Endothelial cell of umbilical vein (primary cell): ENCODE results near the gene KRTAP10-10.

Source experiments
- EZH2 ChIP-seq: IDR thresholded peaks from 2 replicates; pipeline ENCODE4 v1.6.1; 2012; ENCODE audit warnings: borderline replicate concordance, low read depth, mild to moderate bottlenecking, moderate library complexity, low read length, inconsistent platforms; ENCODE audit not compliant: severe bottlenecking
- GATA2 ChIP-seq: IDR thresholded peaks from 2 replicates; pipeline ENCODE4 v1.7.0; 2011; ENCODE audit warnings: low read depth, mild to moderate bottlenecking, moderate library complexity, mixed read lengths, low read length; ENCODE audit not compliant: insufficient read length, insufficient read depth
- MYC ChIP-seq: IDR thresholded peaks from one replicate; pipeline ENCODE4 v1.6.1; 2011; ENCODE audit warnings: mild to moderate bottlenecking, low read depth, low read length
- TF ChIP-seq, protein P1 (sequence below), 2 donors: IDR thresholded peaks; 1 replicate in 1 of 2; 2 replicates in 1 of 2; pipeline ENCODE4 v1.5.1; 2011; ENCODE audit warnings: low read length in 2 of 2, mild to moderate bottlenecking in 2 of 2, moderate library complexity in 2 of 2, control low read depth in 1 of 2, inconsistent platforms in 1 of 2, low read depth in 1 of 2; ENCODE audit not compliant: insufficient read depth in 1 of 2; ENCODE audit errors: extremely low read depth in 1 of 2
- TF ChIP-seq, protein P2 (sequence below): IDR thresholded peaks from 2 replicates; pipeline ENCODE4 v1.6.1; 2011; ENCODE audit not compliant: insufficient read depth, insufficient read length

DNA sequence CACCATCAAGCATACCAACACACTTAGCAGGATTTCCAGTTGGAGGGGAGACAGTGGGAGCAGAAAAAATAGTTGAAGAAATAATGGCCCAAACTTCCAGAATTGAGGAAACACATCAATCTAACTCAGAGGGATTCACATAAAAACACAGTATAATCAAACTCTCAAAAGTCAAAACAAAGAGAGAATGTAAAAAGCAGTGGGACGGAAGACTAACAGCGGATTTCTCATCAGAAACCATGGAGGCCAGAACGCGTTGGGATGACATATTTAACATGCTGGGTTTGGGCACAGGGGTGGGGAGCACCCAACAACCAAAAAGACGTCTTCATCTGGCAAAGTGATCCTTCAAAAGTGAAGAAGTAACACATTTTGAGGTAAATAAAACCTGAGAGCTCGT, 17.3 kb upstream of the KRTAP10-10 start:
- TF ChIP-seq, protein P1, sequence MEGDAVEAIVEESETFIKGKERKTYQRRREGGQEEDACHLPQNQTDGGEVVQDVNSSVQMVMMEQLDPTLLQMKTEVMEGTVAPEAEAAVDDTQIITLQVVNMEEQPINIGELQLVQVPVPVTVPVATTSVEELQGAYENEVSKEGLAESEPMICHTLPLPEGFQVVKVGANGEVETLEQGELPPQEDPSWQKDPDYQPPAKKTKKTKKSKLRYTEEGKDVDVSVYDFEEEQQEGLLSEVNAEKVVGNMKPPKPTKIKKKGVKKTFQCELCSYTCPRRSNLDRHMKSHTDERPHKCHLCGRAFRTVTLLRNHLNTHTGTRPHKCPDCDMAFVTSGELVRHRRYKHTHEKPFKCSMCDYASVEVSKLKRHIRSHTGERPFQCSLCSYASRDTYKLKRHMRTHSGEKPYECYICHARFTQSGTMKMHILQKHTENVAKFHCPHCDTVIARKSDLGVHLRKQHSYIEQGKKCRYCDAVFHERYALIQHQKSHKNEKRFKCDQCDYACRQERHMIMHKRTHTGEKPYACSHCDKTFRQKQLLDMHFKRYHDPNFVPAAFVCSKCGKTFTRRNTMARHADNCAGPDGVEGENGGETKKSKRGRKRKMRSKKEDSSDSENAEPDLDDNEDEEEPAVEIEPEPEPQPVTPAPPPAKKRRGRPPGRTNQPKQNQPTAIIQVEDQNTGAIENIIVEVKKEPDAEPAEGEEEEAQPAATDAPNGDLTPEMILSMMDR (IDR thresholded peaks at IDR 0.05; ENCODE audit: extremely low read depth in 1 of 2, insufficient read depth in 1 of 2, low read depth in 1 of 2, low read length in 2 of 2) = no peak
- TF ChIP-seq EZH2 = no peak
- TF ChIP-seq GATA2 = no peak
- TF ChIP-seq MYC = no peak
- TF ChIP-seq, protein P2, sequence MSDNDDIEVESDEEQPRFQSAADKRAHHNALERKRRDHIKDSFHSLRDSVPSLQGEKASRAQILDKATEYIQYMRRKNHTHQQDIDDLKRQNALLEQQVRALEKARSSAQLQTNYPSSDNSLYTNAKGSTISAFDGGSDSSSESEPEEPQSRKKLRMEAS = no peak
